HG03135 (cell line): Measurements from ENCODE around the gene SRP72.
"Not testable (repeated sequence)": the region's sequence is repeated elsewhere in the genome, so short reads cannot be mapped to it uniquely, and the experiment has no call there.

Experiments
- ATAC-seq: cut with Tn5 transposase; IDR thresholded peaks from one replicate; pipeline ENCODE4 v1.9.1; 2021; ENCODE audit warnings: mild to moderate bottlenecking, moderate library complexity; ENCODE audit not compliant: unreplicated experiment

The SRP72 gene, protein sequence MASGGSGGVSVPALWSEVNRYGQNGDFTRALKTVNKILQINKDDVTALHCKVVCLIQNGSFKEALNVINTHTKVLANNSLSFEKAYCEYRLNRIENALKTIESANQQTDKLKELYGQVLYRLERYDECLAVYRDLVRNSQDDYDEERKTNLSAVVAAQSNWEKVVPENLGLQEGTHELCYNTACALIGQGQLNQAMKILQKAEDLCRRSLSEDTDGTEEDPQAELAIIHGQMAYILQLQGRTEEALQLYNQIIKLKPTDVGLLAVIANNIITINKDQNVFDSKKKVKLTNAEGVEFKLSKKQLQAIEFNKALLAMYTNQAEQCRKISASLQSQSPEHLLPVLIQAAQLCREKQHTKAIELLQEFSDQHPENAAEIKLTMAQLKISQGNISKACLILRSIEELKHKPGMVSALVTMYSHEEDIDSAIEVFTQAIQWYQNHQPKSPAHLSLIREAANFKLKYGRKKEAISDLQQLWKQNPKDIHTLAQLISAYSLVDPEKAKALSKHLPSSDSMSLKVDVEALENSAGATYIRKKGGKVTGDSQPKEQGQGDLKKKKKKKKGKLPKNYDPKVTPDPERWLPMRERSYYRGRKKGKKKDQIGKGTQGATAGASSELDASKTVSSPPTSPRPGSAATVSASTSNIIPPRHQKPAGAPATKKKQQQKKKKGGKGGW

DNA sequence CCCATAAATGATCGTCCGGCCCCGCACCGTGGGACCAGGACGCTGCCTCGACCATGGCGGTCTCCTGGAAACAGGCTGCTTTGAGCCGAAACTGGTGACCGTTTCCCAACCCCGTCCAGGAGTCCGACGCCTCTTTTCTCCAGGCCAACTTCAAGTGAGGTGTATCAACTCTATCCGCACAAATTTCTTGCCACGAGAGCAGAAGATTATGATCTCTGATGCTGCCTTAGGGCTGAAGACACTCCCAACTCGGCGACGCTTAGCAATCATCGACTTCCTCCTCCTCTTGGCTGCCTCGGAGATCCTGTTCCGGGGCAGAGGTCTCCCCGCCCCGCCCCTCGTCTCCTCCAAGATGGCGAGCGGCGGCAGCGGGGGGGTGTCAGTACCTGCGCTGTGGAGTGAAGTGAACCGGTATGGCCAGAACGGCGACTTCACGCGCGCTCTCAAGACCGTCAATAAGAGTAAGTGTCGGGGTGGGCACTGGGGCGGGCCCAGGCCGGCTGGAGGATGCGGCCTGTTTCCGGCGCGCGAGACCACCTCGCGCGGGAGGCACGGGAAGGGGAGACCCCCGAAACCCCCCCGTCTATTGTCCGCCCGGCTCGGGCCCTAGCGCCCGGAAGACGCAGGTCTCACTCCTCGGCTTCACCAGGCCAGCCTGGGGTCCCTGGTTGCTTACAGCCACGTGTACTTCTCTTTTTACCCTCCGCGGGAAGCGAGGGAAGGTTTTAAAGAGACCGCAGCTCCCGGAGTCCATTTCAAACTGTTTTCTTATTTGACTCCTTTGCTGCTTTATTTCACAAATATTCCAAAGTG is at the start of gene SRP72:
Gene SRP72, plus strand, starts transcription at position 334 of the 813 bp plus-strand sequence. Its CDS starts 19 bp downstream, at position 353.
- ATAC-seq: peak; percentile 95

DNA sequence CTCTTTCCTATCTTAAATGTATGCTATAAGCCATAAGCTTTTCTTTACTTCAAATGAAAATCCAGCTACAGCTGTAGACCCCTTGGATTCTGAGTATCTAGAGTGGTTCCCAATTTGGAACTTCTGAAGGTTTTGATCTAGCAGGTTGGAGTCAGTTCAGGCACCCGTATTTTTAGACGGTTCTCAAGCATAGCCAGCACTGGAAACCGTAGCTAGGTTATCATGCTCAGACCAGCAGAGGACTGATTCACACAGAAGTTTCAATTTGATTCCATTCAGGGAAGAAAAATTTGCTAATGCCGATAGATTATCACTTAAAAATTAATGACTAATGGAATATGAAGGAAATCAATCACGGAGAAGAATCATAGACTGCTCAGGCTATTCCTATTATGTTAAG is 43.2 kb upstream of the SRP72 start:
- ATAC-seq: no peak

DNA sequence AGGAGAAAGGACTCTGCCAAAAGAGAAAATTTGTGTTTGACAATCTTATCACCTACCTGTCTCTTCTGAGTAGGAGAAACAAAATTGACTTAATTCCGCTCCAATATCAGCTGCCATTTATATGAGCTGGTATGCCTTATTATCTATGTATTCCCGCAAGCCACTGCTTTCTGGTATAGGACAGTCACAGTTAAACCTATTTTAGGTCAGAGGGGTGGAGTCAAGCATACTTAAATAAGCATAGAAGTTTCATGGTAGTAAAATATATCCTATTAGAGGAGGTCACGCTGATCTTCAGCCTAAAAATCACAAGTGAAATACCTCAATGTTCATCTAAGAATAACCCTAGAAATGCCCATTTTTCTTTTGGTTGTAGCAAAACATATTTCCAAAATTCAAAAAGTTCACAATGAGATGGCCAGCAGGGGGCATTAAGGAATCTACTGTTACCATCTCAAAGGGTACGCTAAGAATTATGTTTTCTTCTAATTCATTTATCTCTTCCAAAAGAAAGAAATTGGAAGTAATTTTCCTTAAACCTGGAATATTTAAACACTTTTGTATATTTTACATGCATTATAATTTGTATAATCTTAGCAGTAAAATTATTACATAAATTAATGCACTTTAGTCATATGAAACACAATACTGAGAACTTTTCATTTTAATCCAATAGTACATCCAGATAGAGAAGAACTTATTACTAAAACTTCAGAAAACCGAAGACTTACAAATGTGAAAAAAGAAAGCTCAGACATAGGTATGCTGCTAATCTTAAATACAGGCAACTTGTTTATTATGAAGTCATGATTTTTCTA is 42.5 kb upstream of the SRP72 start:
- ATAC-seq: no peak

DNA sequence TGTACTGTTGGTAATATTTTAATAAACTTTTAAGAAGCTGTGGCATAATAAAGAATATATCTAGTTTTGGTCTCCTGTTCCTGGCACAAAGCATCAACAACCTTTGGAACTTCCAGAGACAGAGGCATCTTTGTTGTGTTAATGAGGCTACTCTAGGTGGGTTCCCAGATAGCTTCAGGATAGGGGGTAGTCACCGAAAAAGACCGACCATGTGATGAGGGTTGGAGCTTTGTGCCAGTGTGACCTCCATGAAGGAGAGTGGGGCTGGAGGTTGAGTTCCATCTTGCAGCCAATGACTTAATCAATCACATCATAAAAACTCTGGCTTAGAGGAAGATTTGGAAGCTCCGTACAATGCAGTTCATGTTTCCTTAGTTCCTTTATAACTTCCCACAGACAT is 41.9 kb upstream of the SRP72 start:
- ATAC-seq: no peak

DNA sequence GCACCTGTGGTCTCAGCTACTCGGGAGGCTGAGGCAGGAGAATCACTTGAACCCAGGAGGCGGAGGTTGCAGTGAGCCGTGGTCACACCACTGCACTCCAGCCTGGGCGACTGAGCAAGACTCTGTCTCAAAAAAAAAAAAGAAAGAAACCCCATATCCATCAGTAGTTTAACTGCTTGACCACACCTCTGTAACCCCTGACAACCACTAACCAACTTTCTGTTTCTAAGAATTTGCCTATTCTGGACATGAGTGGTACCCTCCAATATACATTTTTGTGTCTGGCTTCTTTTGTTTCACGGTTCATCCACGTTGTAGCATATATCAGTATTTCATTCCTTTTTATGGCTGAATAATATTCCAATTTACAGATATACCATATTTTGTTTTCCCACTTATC is 41.1 kb upstream of the SRP72 start:
- ATAC-seq: peak; percentile 96

DNA sequence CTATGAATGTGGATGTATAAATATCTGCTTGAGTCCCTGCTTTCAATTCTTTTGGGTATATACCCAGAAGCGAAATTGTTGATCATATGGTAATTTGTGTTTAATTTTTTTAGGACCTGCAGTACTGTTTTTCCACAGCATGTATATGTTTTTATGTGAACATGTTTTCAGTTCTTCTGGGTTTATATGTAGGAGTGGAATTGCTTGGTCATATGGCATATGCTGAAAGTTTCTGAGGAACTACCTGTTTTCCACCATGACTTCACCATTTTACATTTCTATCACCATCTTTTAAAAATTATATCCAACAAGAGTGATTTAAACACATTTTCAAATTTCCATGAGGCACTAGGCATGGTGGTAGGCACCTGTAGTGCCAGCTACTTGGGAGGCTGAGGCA is 40.2 kb upstream of the SRP72 start:
- ATAC-seq: no peak

DNA sequence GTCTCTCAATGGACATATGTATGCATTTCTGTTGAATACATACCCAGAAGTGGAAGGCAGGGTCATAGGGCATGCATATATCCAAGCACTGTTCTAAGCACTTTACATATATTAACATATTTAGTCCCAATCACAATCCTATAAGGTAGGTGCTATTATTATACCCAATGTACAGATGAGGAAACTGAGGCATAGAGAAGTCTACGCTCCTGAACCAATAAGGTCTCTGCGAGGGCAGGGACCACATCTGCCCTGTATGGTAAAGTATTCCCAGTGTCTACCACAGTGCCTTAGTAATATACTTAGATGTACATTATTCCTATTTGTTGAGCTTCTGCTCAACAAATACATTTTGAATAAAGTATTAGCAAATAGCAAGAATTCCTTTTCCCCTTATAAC is 37.2 kb upstream of the SRP72 start:
- ATAC-seq: no peak

DNA sequence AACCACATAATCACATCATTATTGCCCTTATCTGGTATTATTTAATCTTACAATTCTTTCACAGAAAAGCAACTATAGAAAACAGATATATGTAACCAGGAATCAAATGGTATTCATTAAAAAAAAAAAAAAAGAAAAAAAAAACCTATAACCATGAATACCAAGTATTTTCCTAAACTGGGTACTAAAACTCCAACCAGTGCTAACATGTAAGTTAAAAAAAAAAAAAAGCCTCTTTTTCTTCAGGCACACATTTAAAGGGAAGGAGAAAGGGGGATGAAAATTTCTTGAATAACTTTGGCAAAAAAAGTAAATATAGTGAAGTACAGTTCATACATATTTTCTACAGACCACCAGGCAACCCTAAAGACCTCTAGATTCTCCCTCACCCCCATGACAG is 34.1 kb upstream of the SRP72 start:
- ATAC-seq: no peak

DNA sequence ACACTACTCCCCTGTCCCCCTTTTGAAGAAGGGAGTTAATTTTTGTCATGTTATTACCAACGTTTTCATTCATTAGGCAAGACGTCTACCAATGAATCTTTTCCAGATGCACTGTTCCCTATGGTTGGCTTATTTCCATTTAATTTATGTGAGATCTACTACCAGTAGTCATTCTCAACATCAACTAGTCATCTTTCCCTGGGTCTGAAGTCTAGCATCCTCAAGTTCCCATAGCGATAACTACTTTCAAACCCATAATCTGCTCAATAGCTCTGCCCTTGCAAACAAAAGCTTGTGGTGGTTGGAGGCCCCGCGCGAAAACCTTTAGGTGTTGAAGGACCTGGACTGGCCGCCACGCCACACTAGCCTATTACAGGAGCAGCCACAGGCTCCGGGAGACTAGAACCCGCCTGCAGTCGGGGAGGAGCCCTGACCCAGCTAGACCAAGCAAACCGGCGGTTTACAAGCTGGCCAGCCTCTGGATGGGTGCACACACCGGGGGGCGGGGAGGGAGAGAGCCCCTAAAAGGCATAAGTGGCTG is 32.7 kb upstream of the SRP72 start:
- ATAC-seq: peak; percentile 12

DNA sequence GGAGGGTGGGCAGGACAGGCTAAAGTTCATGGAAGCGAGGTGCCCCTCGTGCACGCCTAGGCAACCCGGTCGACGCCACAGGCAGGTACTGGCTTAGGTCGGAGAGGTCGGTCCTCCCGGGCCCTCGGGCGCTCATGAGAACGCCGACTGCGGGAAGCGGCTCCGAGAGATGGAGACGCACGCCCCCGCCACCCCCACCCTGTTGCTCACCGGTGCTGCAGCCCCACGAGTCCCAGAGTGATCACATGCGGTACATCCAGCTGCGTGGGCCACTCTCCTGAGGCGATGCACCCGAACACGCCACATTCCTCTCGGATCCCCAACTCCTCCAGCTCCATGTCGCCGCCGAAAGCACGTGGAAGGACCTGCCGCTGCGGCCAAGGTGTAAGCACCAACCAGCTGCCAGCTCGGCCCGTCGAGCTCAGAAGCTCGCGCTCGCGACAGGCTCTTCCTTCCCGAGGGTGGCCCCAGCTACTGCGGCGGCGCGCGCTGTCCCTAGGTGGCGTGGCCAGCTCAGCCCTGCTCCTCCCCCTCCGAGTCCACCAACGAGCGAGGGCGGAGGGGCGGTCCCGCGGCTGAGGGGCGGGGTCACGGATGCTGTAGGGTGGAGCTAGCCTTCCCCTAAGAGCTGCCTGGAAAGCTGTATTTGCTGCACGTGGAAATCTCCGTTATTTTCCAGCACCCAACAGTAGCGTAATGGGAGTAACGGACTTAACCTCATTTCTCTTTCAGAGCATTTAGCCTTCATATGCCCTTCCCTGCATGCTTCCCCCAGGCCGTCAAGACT is 32.1 kb upstream of the SRP72 start, which contains the start of gene PPAT:
Gene PPAT, minus strand, starts transcription at position 476 of the 787 bp plus-strand sequence. Its CDS starts 138 bp downstream, at position 338.
- peak; percentile 80 for ATAC-seq

DNA sequence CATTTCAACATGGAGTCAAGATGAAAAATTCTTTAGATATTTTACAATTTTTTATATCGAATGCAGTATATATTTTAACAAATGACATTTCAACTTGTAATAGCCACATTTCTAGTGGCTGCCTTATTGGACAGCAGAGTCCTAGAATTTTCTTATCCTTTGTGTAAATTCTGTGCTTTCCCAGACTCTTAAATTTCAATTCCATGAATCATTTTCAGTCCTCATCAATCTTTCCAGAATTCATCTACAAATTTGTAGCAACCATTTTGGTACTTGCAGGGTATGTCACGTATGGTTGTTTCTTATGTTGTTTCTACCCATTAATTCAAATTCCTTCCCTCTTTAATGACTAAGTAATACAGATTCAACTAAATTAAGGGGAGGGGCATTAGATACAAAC is 28.7 kb upstream of the SRP72 start:
- no peak for ATAC-seq

DNA sequence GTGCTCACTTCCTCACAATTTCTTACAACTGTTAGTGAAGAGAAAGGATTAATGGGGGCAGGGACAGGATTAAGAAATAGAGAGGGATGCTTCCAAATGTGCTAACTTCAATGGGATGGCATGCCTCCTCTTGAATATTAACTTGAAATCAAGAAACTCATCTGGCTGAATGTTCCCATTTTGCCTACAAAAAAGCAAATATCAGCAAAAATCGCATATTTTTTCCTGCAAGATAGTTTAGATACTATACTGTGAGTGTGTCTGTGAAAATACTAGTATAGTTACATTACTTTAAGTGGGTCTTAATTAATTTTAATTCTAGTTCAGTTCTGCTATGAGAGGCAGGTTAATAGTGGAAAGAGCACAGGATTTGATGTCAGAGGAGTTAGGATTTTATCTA is 26.4 kb upstream of the SRP72 start:
- ATAC-seq: no peak

DNA sequence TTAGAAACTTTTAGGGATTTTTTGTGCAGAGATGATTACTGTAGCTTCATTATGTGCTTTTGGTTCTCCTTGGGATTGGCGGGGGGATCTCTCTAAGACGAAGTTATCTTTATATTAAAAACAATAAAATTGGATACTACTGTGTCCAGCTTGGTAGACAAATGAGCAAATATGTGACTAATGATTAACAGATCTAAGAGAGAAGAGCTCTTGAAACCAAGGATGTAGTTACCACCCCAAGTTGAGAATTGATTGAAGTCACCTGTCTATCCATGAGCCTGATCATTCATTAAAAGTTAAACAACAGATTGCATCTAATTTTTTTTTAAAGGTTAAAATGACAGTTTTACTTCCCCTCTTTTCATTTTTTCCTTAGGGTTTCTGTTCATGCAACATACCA is 22.7 kb upstream of the SRP72 start:
- ATAC-seq: no peak

DNA sequence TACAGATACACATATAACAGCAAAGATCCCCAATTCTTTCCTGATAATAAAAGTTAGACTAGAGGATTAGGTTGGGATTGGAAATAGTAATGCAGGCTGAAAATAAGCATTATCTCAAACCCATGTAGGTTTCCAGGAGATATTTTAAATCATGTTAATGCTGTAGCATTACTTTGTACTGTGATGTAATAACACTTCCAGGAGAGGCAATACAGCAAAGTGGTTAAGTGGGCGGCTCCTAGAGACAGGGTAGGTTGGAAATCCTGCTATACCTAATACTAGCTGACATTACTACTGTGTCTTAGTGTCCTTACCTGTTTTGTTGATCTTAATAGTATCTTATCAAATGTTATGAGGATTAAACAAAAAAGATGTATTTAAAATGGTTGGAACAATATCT is 21.7 kb upstream of the SRP72 start:
- ATAC-seq: no peak

DNA sequence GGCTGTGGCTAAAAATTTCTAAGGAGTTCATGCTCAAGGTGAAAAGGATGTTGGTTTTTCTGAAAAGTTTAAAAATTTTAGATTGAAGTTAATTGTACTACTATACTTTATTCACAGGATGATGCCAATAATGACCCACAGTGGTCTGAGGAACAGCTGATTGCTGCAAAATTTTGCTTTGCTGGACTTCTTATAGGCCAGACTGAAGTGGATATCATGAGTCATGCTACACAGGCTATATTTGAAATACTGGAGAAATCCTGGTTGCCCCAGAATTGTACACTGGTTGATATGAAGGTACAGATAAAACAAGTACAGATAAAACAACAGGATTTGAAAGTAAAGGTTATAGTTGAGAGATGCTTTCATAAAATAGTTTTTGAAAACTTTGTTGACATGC is 19.1 kb upstream of the SRP72 start:
- no peak for ATAC-seq

DNA sequence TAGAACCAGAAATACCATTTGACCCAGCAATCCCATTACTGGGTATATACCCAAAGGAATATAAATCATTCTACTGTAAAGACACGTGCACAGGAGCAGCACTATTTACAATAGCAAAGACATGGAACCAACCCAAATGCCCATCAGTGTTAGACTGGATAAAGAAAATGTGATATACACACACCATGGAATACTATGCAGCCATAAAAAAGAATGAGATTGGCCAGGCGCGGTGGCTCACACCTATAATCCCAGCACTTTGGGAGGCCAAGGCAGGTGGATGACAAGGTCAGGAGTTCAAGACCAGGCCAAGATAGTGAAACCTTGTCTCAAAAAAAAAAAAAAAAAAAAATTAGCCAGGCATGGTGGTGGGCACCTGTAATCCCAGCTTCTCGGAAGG is 17.9 kb upstream of the SRP72 start:
- ATAC-seq: not testable (repeated sequence)

DNA sequence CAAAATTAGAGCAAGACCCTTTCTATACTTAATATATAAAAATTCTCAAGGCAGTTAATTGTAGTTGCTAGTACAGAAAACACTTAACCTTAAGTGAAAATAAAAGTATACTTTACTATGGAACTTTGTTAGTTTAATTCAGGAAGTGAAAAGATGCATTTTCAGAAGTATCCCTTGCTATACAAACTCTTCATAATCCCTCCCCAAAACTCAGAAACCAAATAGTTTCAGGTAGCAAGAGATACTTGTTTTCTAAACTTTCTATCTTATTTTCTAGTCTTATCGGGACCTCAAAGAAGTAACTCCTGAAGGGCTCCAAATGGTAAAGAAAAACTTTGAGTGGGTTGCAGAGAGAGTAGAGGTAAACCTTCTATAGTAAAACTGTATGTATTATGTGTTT is 17.1 kb upstream of the SRP72 start:
- ATAC-seq: no peak

DNA sequence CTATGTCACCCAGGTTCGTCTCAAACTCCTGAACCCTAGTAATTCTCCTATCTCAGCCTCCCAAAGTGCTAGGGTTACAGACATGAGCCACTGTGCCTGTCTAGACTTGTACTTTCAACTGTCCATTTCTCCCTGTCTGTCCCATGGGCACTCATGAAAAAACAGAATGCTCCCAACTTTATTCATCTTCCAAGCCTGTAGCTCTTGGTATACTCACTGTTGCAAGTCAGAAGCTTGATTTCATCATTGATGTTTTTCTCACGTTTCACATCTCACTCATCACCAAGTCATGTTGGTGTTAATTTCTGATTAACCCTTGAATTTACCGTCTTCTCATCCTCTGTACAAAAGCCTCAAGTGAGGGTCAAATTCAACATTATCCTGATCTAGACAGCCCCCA is 7.3 kb upstream of the SRP72 start:
- no peak for ATAC-seq

DNA sequence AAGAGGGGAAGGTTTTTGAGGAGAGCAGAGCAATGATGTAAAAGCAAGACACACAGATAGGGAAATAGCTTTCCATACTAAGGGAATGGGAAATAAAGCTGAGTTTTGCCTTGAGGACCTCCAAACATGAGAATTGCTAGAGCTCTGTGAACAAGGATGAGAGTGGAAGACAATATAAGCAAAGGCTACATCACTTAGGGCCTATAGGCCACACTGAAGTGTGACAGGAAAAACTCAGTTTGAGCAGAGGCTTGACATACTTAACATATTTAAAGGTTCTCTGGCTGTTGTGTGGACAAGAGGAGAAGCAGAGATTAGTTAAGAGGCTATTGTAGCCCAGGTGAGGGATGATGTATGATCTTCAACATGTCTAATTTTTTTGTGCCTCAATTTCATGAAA is 5.3 kb upstream of the SRP72 start:
- ATAC-seq: no peak

DNA sequence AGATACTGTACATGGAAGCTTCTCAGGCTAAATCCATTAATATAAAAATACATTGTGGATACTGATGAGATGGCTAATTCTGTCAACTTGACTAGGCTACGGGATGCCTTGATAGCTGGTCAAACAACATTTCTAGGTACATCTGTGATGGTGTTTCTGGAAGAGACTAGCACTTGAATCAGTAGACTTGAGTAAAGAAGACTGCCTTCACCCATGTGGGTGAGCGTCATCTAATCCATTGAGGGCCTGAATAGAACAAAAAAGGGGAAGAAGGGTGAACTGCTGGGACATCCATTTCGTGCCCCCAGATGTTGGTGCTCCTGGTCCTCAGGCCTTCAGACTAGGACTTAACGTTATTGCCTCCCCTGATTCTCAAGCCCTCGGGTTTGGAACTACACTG is 3.7 kb upstream of the SRP72 start:
- ATAC-seq: no peak
